A549 (cell line): Measurements from ENCODE around the gene ACYP2. TPM values are rescaled to one million over a fixed set of nuclear protein-coding genes. Genes with fewer than 3 reads are reported as not detected.

Experiments
- ATAC-seq, 2 experiments: fragments of 200-7000 bp in 1 of 2; fragments of >200 bp in 1 of 2; cut with Nextera tagmentation in 1 of 2; cut with Tn5 transposase in 1 of 2; 3 replicates each; pipeline versions ENCODE4 v1.8.0 to v1.9.1; 2018 to 2020; ENCODE audit warnings: mild to moderate bottlenecking in 1 of 2, moderate library complexity in 1 of 2
- CTCF ChIA-PET: fragments of 300-600 bp; sonication (Branson Sonifier 250); formaldehyde crosslinking; extraction: SDS; loops from one replicate; lab custom pipeline; 2021; ENCODE audit warnings: antibody characterized with exemption, inconsistent platforms; lab: Yijun Ruan, JAX
- POLR2A ChIA-PET: fragments of 350-600 bp; formaldehyde crosslinking; extraction: SDS; loops from one replicate; lab custom pipeline; 2021; ENCODE audit warnings: antibody characterized with exemption, inconsistent platforms; lab: Yijun Ruan, JAX
- DNase-seq, 2 experiments: peaks; one replicate each; pipeline versions ENCODE4 v3.0.0 to v3.0.0-alpha.2; 2011 to 2016; ENCODE audit warnings: low read depth in 1 of 2, low spot score in 1 of 2
- FAIRE-seq: peaks from 2 replicates; lab custom pipeline; 2011; peaks lifted over from hg19 to GRCh38; lab: Jason Lieb, UNC
- H3K27ac ChIP-seq, 2 experiments: fragments of >200 bp; sonication (Bioruptor Twin); formaldehyde crosslinking; 3 replicates each; pipeline ENCODE4 v1.5.1; 2016 to 2017
- H3K4me1 ChIP-seq: fragments of >200 bp; sonication (Bioruptor Twin); formaldehyde crosslinking; 3 replicates; pipeline ENCODE4 v1.6.1; 2016
- H3K4me2 ChIP-seq: fragments of >200 bp; sonication (Bioruptor Twin); formaldehyde crosslinking; 3 replicates; pipeline ENCODE4 v1.6.1; 2016
- H3K4me3 ChIP-seq: fragments of >200 bp; sonication (Bioruptor Twin); formaldehyde crosslinking; 3 replicates; pipeline ENCODE4 v1.5.1; 2016
- H3K9me3 ChIP-seq: fragments of >200 bp; sonication (Bioruptor Twin); formaldehyde crosslinking; 3 replicates; pipeline ENCODE4 v1.6.1; 2016
- HDAC2 ChIP-seq: fragments of 200-600 bp; sonication (generic); IDR thresholded peaks from 2 replicates; pipeline ENCODE4 v1.6.1; 2016
- HEYL ChIP-seq: fragments of 250-450 bp; sonication (Bioruptor Pico); IDR thresholded peaks from 2 replicates; pipeline ENCODE4 v1.8.0; 2021; ENCODE audit warnings: mild to moderate bottlenecking, moderate library complexity
- HOXA7 ChIP-seq: fragments of 250-450 bp; sonication (Bioruptor Pico); IDR thresholded peaks from 2 replicates; pipeline ENCODE4 v1.5.0; 2020; ENCODE audit warnings: mild to moderate bottlenecking, moderate library complexity
- HOXB13 ChIP-seq: fragments of 250-450 bp; sonication (Bioruptor Pico); IDR thresholded peaks from 2 replicates; pipeline ENCODE4 v1.5.0; 2020; ENCODE audit warnings: low read depth, mild to moderate bottlenecking, moderate library complexity
- JUNB ChIP-seq: fragments of >200 bp; sonication (Bioruptor Twin); formaldehyde crosslinking; IDR thresholded peaks from 2 replicates; pipeline ENCODE4 v1.6.1; 2016
- KDM1A ChIP-seq: fragments of 200-600 bp; sonication (generic); IDR thresholded peaks from 2 replicates; pipeline ENCODE4 v1.6.1; 2016; ENCODE audit warnings: low read depth, mild to moderate bottlenecking
- MAFK ChIP-seq: fragments of 450-650 bp; IDR thresholded peaks from 2 replicates; pipeline ENCODE4 v1.6.1; 2014; ENCODE audit not compliant: partially characterized antibody
- MYC ChIP-seq: IDR thresholded peaks from 2 replicates; pipeline ENCODE4 v1.6.1; 2012; ENCODE audit warnings: mild to moderate bottlenecking, inconsistent platforms, low read length, improper control_type of control experiment, borderline replicate concordance
- NR3C1 ChIP-seq: fragments of >200 bp; sonication (Bioruptor Twin); formaldehyde crosslinking; IDR thresholded peaks from 3 replicates; pipeline ENCODE4 v1.6.1; 2017
- POLR2A ChIP-seq: IDR thresholded peaks from 2 replicates; pipeline ENCODE4 v1.6.1; 2012; ENCODE audit warnings: mild to moderate bottlenecking, low read length
- POLR2AphosphoS2 ChIP-seq: conservative IDR thresholded peaks from 2 replicates; pipeline ENCODE4 v1.6.1; 2012; ENCODE audit warnings: low read length, improper control_type of control experiment, inconsistent platforms
- RAD21 ChIP-seq, 2 experiments: fragments of >200 bp in 1 of 2; sonication (Bioruptor Twin) in 1 of 2; formaldehyde crosslinking in 1 of 2; IDR thresholded peaks in 1 of 2; conservative IDR thresholded peaks in 1 of 2; 2 replicates in 1 of 2; 3 replicates in 1 of 2; pipeline ENCODE4 v1.6.1; 2012 to 2018; ENCODE audit warnings: inconsistent platforms in 1 of 2
- RFX5 ChIP-seq: fragments of 450-650 bp; IDR thresholded peaks from 2 replicates; pipeline ENCODE4 v1.7.1; 2014; ENCODE audit warnings: antibody characterized with exemption, mild to moderate bottlenecking, moderate library complexity
- SMC3 ChIP-seq: fragments of >200 bp; sonication (Bioruptor Twin); formaldehyde crosslinking; IDR thresholded peaks from 3 replicates; pipeline ENCODE4 v1.6.1; 2018; ENCODE audit warnings: inconsistent platforms
- WGBS: methylation state at CpG from one replicate; pipeline ENCODE4 v1.1.6; 2017; ENCODE audit errors: missing lambda C conversion rate; 5-methylcytosine and 5-hydroxymethylcytosine counted together
- polyA plus RNA-seq, 4 experiments: library from polyadenylated mRNA; depleted of rRNA in 3 of 4; stranded (reverse); fragments of >200 nt; fragmentation: RNase III in 1 of 4; extraction: RNeasy Plus Mini Kit Qiagen cat#74134 plus additional on column Dnase treatment in 1 of 4; gene quantifications; 2 replicates in 3 of 4; 3 replicates in 1 of 4; pipeline ENCODE4 v1.2.3, GENCODE V29; 2011 to 2017
- TF ChIP-seq, protein P1 (sequence below): fragments of >200 bp; sonication (Bioruptor Twin); formaldehyde crosslinking; IDR thresholded peaks from 2 replicates; pipeline ENCODE4 v1.6.1; 2016
- TF ChIP-seq, protein P2 (sequence below): fragments of 250-450 bp; sonication (Bioruptor Pico); IDR thresholded peaks from 2 replicates; pipeline ENCODE4 v1.5.0; 2020; ENCODE audit warnings: low read depth, mild to moderate bottlenecking, moderate library complexity
- TF ChIP-seq, protein P3 (sequence below): fragments of 150-350 bp; IDR thresholded peaks from 2 replicates; pipeline ENCODE4 v1.6.1; 2014; ENCODE audit warnings: low read depth, mild to moderate bottlenecking, low read length
- TF ChIP-seq, protein P4 (sequence below): IDR thresholded peaks from 2 replicates; pipeline ENCODE4 v1.6.1; 2012
- TF ChIP-seq, protein P5 (sequence below): fragments of >200 bp; sonication (Bioruptor Twin); formaldehyde crosslinking; IDR thresholded peaks from 3 replicates; pipeline ENCODE4 v1.6.1; 2016
- TF ChIP-seq, protein P6 (sequence below): fragments of >200 bp; sonication (Bioruptor Twin); formaldehyde crosslinking; IDR thresholded peaks from 3 replicates; pipeline ENCODE4 v1.5.1; 2016

ACYP2 gene
- polyA plus RNA-seq, 2 of the 4 experiments (the other 2 are of a cell fraction), result 10.0 to 11.4 TPM

DNA sequence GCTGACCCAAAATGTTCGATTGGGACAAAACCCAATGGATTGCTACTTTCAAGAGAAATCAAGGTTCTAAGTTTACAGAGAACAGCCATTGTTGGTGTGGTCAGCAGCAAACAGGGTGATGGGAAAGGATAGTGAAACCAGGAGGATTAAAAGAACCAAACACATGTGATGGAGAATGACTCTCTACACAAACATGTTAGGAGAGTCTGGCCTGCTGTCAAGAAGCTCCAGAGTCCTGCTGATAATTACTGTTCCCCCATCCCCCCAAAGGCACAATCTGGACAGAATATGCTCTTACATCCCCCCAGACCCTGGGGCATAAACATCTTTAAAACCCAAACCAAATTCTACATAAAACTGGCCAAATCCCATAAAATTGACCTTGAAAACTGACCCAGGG, 32.0 kb upstream of the ACYP2 start:
- H3K4me1 ChIP-seq, result no peaks in the 10 kb centered on the region
- no peaks in the 10 kb centered on the region for H3K9me3 ChIP-seq
- 61% methylated on average over 1 of the region's 1 CpG for WGBS
- CTCF ChIA-PET, result interaction anchor here (0.7 to 1.5 kb wide), 3 partner anchors 16 to 24 kb away, joined by 3 to 4 read pairs (median 3); no protein-coding TSS in a partner anchor
- TF ChIP-seq, protein P1, sequence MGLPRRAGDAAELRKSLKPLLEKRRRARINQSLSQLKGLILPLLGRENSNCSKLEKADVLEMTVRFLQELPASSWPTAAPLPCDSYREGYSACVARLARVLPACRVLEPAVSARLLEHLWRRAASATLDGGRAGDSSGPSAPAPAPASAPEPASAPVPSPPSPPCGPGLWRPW, result no peak
- no peak for TF ChIP-seq POLR2AphosphoS2
- TF ChIP-seq, protein P2, sequence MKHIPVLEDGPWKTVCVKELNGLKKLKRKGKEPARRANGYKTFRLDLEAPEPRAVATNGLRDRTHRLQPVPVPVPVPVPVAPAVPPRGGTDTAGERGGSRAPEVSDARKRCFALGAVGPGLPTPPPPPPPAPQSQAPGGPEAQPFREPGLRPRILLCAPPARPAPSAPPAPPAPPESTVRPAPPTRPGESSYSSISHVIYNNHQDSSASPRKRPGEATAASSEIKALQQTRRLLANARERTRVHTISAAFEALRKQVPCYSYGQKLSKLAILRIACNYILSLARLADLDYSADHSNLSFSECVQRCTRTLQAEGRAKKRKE (CRISPR knock-in tag), result no peak
- no peak for TF ChIP-seq POLR2A
- TF ChIP-seq, protein P3, sequence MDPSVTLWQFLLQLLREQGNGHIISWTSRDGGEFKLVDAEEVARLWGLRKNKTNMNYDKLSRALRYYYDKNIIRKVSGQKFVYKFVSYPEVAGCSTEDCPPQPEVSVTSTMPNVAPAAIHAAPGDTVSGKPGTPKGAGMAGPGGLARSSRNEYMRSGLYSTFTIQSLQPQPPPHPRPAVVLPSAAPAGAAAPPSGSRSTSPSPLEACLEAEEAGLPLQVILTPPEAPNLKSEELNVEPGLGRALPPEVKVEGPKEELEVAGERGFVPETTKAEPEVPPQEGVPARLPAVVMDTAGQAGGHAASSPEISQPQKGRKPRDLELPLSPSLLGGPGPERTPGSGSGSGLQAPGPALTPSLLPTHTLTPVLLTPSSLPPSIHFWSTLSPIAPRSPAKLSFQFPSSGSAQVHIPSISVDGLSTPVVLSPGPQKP, result no peak
- TF ChIP-seq HDAC2, result no peak
- no peak for TF ChIP-seq NR3C1
- no peak for TF ChIP-seq HOXA7
- no peak for TF ChIP-seq MYC
- TF ChIP-seq, protein P4, sequence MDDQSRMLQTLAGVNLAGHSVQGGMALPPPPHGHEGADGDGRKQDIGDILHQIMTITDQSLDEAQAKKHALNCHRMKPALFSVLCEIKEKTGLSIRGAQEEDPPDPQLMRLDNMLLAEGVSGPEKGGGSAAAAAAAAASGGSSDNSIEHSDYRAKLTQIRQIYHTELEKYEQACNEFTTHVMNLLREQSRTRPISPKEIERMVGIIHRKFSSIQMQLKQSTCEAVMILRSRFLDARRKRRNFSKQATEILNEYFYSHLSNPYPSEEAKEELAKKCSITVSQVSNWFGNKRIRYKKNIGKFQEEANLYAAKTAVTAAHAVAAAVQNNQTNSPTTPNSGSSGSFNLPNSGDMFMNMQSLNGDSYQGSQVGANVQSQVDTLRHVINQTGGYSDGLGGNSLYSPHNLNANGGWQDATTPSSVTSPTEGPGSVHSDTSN, result no peak
- no peak for TF ChIP-seq JUNB
- no peak for TF ChIP-seq RAD21 (conservative IDR thresholded peaks at IDR 0.05 in 1 of 2, IDR thresholded peaks at IDR 0.05 in 1 of 2)
- no peak for TF ChIP-seq HEYL (CRISPR knock-in tag)
- TF ChIP-seq, protein P5, sequence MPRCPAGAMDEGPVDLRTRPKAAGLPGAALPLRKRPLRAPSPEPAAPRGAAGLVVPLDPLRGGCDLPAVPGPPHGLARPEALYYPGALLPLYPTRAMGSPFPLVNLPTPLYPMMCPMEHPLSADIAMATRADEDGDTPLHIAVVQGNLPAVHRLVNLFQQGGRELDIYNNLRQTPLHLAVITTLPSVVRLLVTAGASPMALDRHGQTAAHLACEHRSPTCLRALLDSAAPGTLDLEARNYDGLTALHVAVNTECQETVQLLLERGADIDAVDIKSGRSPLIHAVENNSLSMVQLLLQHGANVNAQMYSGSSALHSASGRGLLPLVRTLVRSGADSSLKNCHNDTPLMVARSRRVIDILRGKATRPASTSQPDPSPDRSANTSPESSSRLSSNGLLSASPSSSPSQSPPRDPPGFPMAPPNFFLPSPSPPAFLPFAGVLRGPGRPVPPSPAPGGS, result no peak
- no peak for TF ChIP-seq HOXB13 (CRISPR knock-in tag)
- ATAC-seq (no peak), DNase-seq (no peak), FAIRE-seq (no peak)
- H3K4me3 ChIP-seq, result no peak overlapping the region
- H3K27ac ChIP-seq, result no peak overlapping the region
- H3K4me2 ChIP-seq, result no peak overlapping the region
- POLR2A ChIA-PET, result no interaction called here

DNA sequence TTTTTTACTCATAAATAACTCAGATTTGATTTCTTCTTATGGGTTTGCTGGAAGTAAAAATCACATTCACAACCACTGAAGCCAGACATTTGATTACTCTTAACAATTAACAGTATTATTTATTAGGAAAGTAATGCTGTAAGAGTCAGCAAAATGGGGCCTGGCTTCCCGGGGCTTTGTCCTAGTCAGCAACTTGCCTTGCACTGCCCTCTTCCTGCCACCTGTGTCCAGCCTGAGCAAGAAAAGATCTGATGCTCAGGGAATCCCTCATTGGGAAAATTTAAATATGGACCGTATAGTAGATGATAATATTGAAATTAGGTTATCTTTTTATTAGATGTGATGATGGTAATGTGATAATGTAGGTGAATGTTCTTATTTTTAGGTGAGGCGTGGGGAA, 30.8 kb upstream of the ACYP2 start:
- POLR2A ChIA-PET, result no interaction called here
- Histone ChIP-seq H3K4me3 (no peak overlapping the region), H3K4me1 (no peaks in the 10 kb centered on the region), H3K27ac (no peak overlapping the region), H3K4me2 (no peak overlapping the region), H3K9me3 (no peaks in the 10 kb centered on the region)
- CTCF ChIA-PET, result interaction anchor here (1.1 kb wide), 1 partner anchor 15 kb away, joined by 3 read pairs; no protein-coding TSS in a partner anchor
- FAIRE-seq (no peak), DNase-seq (peak in 1 of 2 experiments; percentile 51), ATAC-seq (peak; percentile 82 to 88; a peak in 5 of 6 replicates)
- TF ChIP-seq, protein P6, sequence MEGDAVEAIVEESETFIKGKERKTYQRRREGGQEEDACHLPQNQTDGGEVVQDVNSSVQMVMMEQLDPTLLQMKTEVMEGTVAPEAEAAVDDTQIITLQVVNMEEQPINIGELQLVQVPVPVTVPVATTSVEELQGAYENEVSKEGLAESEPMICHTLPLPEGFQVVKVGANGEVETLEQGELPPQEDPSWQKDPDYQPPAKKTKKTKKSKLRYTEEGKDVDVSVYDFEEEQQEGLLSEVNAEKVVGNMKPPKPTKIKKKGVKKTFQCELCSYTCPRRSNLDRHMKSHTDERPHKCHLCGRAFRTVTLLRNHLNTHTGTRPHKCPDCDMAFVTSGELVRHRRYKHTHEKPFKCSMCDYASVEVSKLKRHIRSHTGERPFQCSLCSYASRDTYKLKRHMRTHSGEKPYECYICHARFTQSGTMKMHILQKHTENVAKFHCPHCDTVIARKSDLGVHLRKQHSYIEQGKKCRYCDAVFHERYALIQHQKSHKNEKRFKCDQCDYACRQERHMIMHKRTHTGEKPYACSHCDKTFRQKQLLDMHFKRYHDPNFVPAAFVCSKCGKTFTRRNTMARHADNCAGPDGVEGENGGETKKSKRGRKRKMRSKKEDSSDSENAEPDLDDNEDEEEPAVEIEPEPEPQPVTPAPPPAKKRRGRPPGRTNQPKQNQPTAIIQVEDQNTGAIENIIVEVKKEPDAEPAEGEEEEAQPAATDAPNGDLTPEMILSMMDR, result peak; percentile 40
- peak; percentile 34; the same call in 1 of the 3 replicates for TF ChIP-seq SMC3
- peak; percentile 65 to 68 for TF ChIP-seq RAD21 (conservative IDR thresholded peaks at IDR 0.05 in 1 of 2, IDR thresholded peaks at IDR 0.05 in 1 of 2)
- no peak for TF ChIP-seq RFX5
- no peak for TF ChIP-seq KDM1A
- TF ChIP-seq MAFK, result peak; percentile 72
- WGBS, result 59% methylated on average over 3 of the region's 3 CpGs
